A673 (cell line): ENCODE measurements around the gene DMXL2. TPM values are rescaled to one million over a fixed set of nuclear protein-coding genes. Genes with fewer than 3 reads are reported as not detected.
"Not testable (repeated sequence)": the region's sequence is repeated elsewhere in the genome, so short reads cannot be mapped to it uniquely, and the experiment has no call there.

Experiments used
- BruUV-seq: library from RNA; stranded (reverse); fragments of 400-500 nt; replicated peaks from 2 replicates; lab custom pipeline; 2021; lab: Mats Ljungman, UMichigan
- CTCF ChIA-PET: fragments of 300-600 bp; sonication (Branson Sonifier 250); formaldehyde crosslinking; loops from one replicate; lab custom pipeline; 2022; ENCODE audit warnings: antibody characterized with exemption; lab: Charles Lee
- POLR2A ChIA-PET: fragments of 300-600 bp; sonication (Branson Sonifier 250); formaldehyde crosslinking; loops from one replicate; lab custom pipeline; 2022; ENCODE audit warnings: antibody characterized with exemption; ENCODE audit not compliant: low non-redundant PET; lab: Charles Lee
- DNase-seq: peaks from one replicate; pipeline ENCODE4 v3.0.0-alpha.2; 2015; ENCODE audit warnings: low spot score
- H3K27ac ChIP-seq: fragments of 200-600 bp; sonication (generic); 2 replicates; pipeline ENCODE4 v1.5.1; 2016; ENCODE audit warnings: mixed run types, low read depth, mild to moderate bottlenecking, mixed read lengths, antibody characterized with exemption, low read length; ENCODE audit not compliant: poor library complexity, severe bottlenecking
- H3K27me3 ChIP-seq: fragments of 200-600 bp; sonication (generic); replicated peaks from 2 replicates; pipeline ENCODE4 v1.6.1; 2017; ENCODE audit warnings: mixed run types, low read depth, mild to moderate bottlenecking, mixed read lengths, antibody characterized with exemption, low read length; ENCODE audit not compliant: insufficient read depth, poor library complexity
- H3K36me3 ChIP-seq: fragments of 200-600 bp; sonication (generic); 2 replicates; pipeline ENCODE4 v1.6.1; 2016; ENCODE audit warnings: mixed run types, mild to moderate bottlenecking, mixed read lengths, antibody characterized with exemption, low read length; ENCODE audit not compliant: insufficient read depth, poor library complexity, severe bottlenecking
- H3K4me1 ChIP-seq: fragments of 200-600 bp; sonication (generic); 2 replicates; pipeline ENCODE4 v1.6.1; 2017; ENCODE audit warnings: mixed run types, mild to moderate bottlenecking, mixed read lengths, antibody characterized with exemption, low read length; ENCODE audit not compliant: insufficient read depth, poor library complexity, severe bottlenecking
- H3K4me3 ChIP-seq: fragments of 200-600 bp; sonication (generic); 2 replicates; pipeline ENCODE4 v1.5.1; 2016; ENCODE audit warnings: low read depth, mixed run types, mild to moderate bottlenecking, mixed read lengths, low read length; ENCODE audit not compliant: poor library complexity, severe bottlenecking
- H3K9me3 ChIP-seq: fragments of 200-600 bp; sonication (generic); 2 replicates; pipeline ENCODE4 v1.6.1; 2016; ENCODE audit warnings: mixed run types, low read depth, mild to moderate bottlenecking, mixed read lengths, antibody characterized with exemption, low read length; ENCODE audit not compliant: poor library complexity, severe bottlenecking
- EZH2 ChIP-seq: fragments of 200-600 bp; sonication (generic); IDR thresholded peaks from 2 replicates; pipeline ENCODE4 v1.6.1; 2017; ENCODE audit warnings: borderline replicate concordance, low read depth, mild to moderate bottlenecking, mixed read lengths, antibody characterized with exemption, low read length; ENCODE audit not compliant: poor library complexity, severe bottlenecking
- intact Hi-C: fragments of 100-400 bp; cut with micrococcal nuclease; formaldehyde crosslinking; loops from one replicate; pipeline ENCODE4 v1.10.0; 2022; ENCODE audit not compliant: unreplicated experiment
- total RNA-seq: library from RNA; stranded (reverse); gene quantifications from 2 replicates; pipeline ENCODE4 v1.2.3, GENCODE V29; 2021
- TF ChIP-seq, protein P1 (sequence below): fragments of 300-800, 200-600 bp; sonication (generic); conservative IDR thresholded peaks from 2 replicates; pipeline ENCODE4 v1.5.1; 2017; ENCODE audit warnings: low read depth, mild to moderate bottlenecking, antibody characterized with exemption, low read length, moderate library complexity, mixed read lengths

Gene DMXL2
- total RNA-seq, 1 experiment from 2014 or later, result 23.2 TPM

DNA sequence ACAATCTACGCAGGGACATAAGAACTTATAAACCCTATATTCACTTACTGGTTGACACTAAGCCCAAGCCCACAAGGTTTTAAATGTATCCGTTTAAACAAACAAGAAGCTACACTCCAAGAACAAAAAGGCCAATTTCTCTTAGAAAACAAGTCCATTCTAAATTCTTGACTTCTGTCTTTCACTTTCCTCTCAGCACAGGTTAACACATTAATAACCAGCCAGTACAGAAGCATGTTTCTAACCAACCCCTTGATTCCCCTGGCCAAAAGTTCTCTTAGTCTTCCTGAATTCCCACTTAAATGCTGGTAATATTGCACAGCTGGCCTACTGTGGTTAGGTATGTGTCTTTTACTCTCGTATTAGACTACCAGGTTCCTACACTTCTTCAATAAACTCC is 4.7 kb downstream of the DMXL2 start:
- TF ChIP-seq EZH2, result no peak
- TF ChIP-seq, protein P1, sequence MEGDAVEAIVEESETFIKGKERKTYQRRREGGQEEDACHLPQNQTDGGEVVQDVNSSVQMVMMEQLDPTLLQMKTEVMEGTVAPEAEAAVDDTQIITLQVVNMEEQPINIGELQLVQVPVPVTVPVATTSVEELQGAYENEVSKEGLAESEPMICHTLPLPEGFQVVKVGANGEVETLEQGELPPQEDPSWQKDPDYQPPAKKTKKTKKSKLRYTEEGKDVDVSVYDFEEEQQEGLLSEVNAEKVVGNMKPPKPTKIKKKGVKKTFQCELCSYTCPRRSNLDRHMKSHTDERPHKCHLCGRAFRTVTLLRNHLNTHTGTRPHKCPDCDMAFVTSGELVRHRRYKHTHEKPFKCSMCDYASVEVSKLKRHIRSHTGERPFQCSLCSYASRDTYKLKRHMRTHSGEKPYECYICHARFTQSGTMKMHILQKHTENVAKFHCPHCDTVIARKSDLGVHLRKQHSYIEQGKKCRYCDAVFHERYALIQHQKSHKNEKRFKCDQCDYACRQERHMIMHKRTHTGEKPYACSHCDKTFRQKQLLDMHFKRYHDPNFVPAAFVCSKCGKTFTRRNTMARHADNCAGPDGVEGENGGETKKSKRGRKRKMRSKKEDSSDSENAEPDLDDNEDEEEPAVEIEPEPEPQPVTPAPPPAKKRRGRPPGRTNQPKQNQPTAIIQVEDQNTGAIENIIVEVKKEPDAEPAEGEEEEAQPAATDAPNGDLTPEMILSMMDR, result no peak
- Histone ChIP-seq H3K27ac (no peak overlapping the region), H3K9me3 (no peaks in the 10 kb centered on the region), H3K36me3 (no peaks in the 10 kb centered on the region), H3K27me3 (no peaks in the 10 kb centered on the region), H3K4me3 (no peak overlapping the region), H3K4me1 (peaks cover 25% of the 10 kb centered on the region)
- no peak for DNase-seq
- no TSS peak for BruUV-seq
- ChIA-PET CTCF (no interaction called here), POLR2A (no interaction called here)
- intact Hi-C loops, result no loop called here

DNA sequence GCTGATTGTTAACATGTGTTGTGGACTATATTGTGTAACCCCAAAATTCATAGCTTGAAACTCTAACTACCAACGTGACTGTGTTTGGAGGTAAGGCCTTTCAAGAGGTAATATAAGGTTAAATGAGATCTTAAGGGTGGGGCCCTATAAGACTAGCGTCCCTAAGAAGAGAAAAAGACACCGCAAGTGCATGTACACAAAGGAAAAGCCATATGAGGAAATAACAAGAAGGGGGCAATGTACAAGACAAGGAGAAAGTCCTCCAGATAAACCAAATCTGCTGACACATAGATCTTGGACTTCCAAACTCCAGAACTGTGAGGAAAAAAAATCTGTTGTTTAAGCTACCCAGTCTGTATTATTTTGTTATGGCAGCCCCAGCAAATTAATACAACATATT is 8.6 kb downstream of the DMXL2 start:
- POLR2A ChIA-PET, result no interaction called here

DNA sequence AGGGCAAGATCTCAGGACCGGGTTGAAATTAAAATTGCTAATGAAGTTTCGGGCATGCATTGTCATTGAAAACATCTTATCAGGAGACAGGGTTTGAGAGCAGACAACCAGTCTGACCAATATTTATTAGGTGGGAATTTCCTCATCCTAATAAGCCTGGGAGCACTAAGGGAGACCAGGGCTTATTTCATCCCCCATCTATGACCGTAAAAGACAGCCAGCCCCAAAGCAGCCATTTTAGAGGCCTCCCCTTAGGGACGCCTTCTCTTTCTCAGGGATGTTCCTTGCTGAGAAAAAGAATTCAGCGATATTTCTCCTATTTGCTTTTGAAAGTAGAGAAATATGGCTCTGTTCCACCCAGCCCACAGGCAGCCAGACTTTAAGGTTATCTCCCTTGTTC is 9.9 kb downstream of the DMXL2 start:
- H3K27ac ChIP-seq, DNase-seq, CTCF ChIA-PET, H3K4me3 ChIP-seq, H3K36me3 ChIP-seq, H3K9me3 ChIP-seq, H3K27me3 ChIP-seq, POLR2A ChIA-PET, BruUV-seq, intact Hi-C loops: not testable (repeated sequence)
- H3K4me1 ChIP-seq, result peaks cover 11% of the 10 kb centered on the region

More for the DNA sequence above, 8.6 kb downstream of the DMXL2 start:
- CTCF ChIA-PET, result no interaction called here
- no peak for DNase-seq
- Histone ChIP-seq H3K27me3 (no peaks in the 10 kb centered on the region), H3K4me1 (peaks cover 16% of the 10 kb centered on the region), H3K4me3 (no peak overlapping the region), H3K36me3 (no peaks in the 10 kb centered on the region), H3K9me3 (no peaks in the 10 kb centered on the region), H3K27ac (no peak overlapping the region)
- no TSS peak for BruUV-seq
- intact Hi-C loops, result no loop called here
- TF ChIP-seq, protein P1, result no peak
- no peak for TF ChIP-seq EZH2

DNA sequence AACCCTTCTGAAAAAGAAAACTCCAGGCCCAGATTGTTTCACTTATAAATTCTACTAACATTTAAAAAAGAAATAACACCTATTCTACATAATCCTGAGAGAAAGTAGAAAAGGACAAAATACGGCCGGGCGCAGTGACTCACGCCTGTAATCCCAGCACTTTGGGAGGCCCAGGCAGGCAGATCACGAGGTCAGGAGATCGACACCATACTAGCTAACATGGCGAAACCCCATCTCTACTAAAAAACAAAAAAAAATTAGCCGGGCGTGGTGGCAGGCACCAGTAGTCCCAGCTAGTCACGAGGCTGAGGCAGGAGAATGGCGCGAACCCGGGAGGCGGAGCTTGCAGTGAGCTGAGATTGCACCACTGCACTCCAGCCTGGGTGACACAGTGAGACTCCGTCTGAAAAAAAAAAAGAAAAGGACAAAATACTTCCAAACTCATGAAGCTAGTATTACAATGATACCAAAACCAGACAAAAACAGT is 19.1 kb downstream of the DMXL2 start:
- POLR2A ChIA-PET, DNase-seq, H3K36me3 ChIP-seq, H3K27ac ChIP-seq, H3K4me3 ChIP-seq, H3K27me3 ChIP-seq, intact Hi-C loops, CTCF ChIA-PET, H3K9me3 ChIP-seq, H3K4me1 ChIP-seq, BruUV-seq: not testable (repeated sequence)
